ENCODE data around the gene GABBR2.
A peak's percentile ranks its signal among the peaks of the same experiment; 100 is the strongest.

Gene GABBR2

GRCh38 chr9:98369471-98369870 is 339.3 kb downstream of the GABBR2 start:
- H3K4me3 ChIP-seq (replicated peaks; ENCODE audit: low read depth, low read length), result no peak overlapping the region
- TF ChIP-seq CTCF (IDR thresholded peaks at IDR 0.05; ENCODE audit: low read length, missing control alignments), result no peak
- no peak for DNase-seq (ENCODE audit: low read depth)

- DNase-seq (ENCODE audit: low read depth), result no peak
- no peak for TF ChIP-seq CTCF (IDR thresholded peaks at IDR 0.05; ENCODE audit: low read length, missing control alignments)
- H3K4me3 ChIP-seq (replicated peaks; ENCODE audit: low read depth, low read length), result no peak overlapping the region
Observed at GRCh38 chr9:98369066-98369425, 339.7 kb downstream of the GABBR2 start.

GRCh38 chr9:98368366-98369065 is 340.2 kb downstream of the GABBR2 start:
- no peak for TF ChIP-seq CTCF (IDR thresholded peaks at IDR 0.05; ENCODE audit: low read length, missing control alignments)
- H3K4me3 ChIP-seq (replicated peaks; ENCODE audit: low read depth, low read length), result no peak overlapping the region
- peak; percentile 58 for DNase-seq (ENCODE audit: low read depth)

GRCh38 chr9:98367923-98368322 is 340.8 kb downstream of the GABBR2 start:
- DNase-seq (ENCODE audit: low read depth), result no peak
- TF ChIP-seq CTCF (IDR thresholded peaks at IDR 0.05; ENCODE audit: low read length, missing control alignments), result no peak
- no peak overlapping the region for H3K4me3 ChIP-seq (replicated peaks; ENCODE audit: low read depth, low read length)

GRCh38 chr9:98367371-98367900 is 341.3 kb downstream of the GABBR2 start:
- no peak overlapping the region for H3K4me3 ChIP-seq (replicated peaks; ENCODE audit: low read depth, low read length)
- peak; percentile 32 for DNase-seq (ENCODE audit: low read depth)
- no peak for TF ChIP-seq CTCF (IDR thresholded peaks at IDR 0.05; ENCODE audit: low read length, missing control alignments)

GRCh38 chr9:98365781-98366180 is 343.0 kb downstream of the GABBR2 start:
- no peak overlapping the region for H3K4me3 ChIP-seq (replicated peaks; ENCODE audit: low read depth, low read length)
- DNase-seq (ENCODE audit: low read depth), result no peak
- no peak for TF ChIP-seq CTCF (IDR thresholded peaks at IDR 0.05; ENCODE audit: low read length, missing control alignments)

- DNase-seq (ENCODE audit: low read depth), result peak; percentile 71
- TF ChIP-seq CTCF (IDR thresholded peaks at IDR 0.05; ENCODE audit: low read length, missing control alignments), result peak; percentile 68
- no peak overlapping the region for H3K4me3 ChIP-seq (replicated peaks; ENCODE audit: low read depth, low read length)
Observed at GRCh38 chr9:98365227-98365669, 343.5 kb downstream of the GABBR2 start.

All from fibroblast of pulmonary artery (primary cell).